HG03108 (cell line): ENCODE data around the gene NEU1.
"Not testable (repeated sequence)": the region's sequence is repeated elsewhere in the genome, so short reads cannot be mapped to it uniquely, and the experiment has no call there.

Source experiments
- ATAC-seq: cut with Tn5 transposase; IDR thresholded peaks from one replicate; pipeline ENCODE4 v1.9.1; 2021; ENCODE audit warnings: moderate library complexity; ENCODE audit not compliant: unreplicated experiment

Gene NEU1

GRCh38 chr6:31847276-31847978, 15.2 kb downstream of the NEU1 start:
- ATAC-seq = no peak

GRCh38 chr6:31844507-31844906, 18.1 kb downstream of the NEU1 start:
- ATAC-seq = no peak

GRCh38 chr6:31842053-31842452, 20.6 kb downstream of the NEU1 start:
- ATAC-seq = no peak

- ATAC-seq = not testable (repeated sequence)
Observed at GRCh38 chr6:31839779-31840126, 22.9 kb downstream of the NEU1 start.

GRCh38 chr6:31838968-31839367, 23.7 kb downstream of the NEU1 start:
- no peak for ATAC-seq

- not testable (repeated sequence) for ATAC-seq
Observed at GRCh38 chr6:31838114-31838553, 24.5 kb downstream of the NEU1 start.

- ATAC-seq = no peak
Observed at GRCh38 chr6:31837369-31838113, 25.1 kb downstream of the NEU1 start.

GRCh38 chr6:31836474-31837368, 25.9 kb downstream of the NEU1 start:
- no peak for ATAC-seq

GRCh38 chr6:31836047-31836473, 26.6 kb downstream of the NEU1 start:
- ATAC-seq = no peak

GRCh38 chr6:31834367-31835250, 28.0 kb downstream of the NEU1 start:
- peak; percentile 38 for ATAC-seq

- no peak for ATAC-seq
Observed at GRCh38 chr6:31831350-31832215, 31.0 kb downstream of the NEU1 start.

- no peak for ATAC-seq
Observed at GRCh38 chr6:31830886-31831335, 31.7 kb downstream of the NEU1 start.

- ATAC-seq = no peak
Observed at GRCh38 chr6:31829633-31830283, 32.9 kb downstream of the NEU1 start.

- peak; percentile 64 for ATAC-seq
Observed at GRCh38 chr6:31827286-31828079, 35.1 kb downstream of the NEU1 start, which contains the start of gene HSPA1B. TSS of gene HSPA1B (plus strand) at chr6:31827738. CDS start at chr6:31827951, 213 bp downstream.

- peak; percentile 6 for ATAC-seq
Observed at GRCh38 chr6:31826793-31827285, 35.8 kb downstream of the NEU1 start.

- no peak for ATAC-seq
Observed at GRCh38 chr6:31825553-31825952, 37.1 kb downstream of the NEU1 start.

GRCh38 chr6:31823592-31824196, 38.9 kb downstream of the NEU1 start:
- ATAC-seq = not testable (repeated sequence)
